Ovary (tissue), 9 donors: ENCODE measurements around the gene AUTS2. TPM values are rescaled to one million over a fixed set of nuclear protein-coding genes. Genes with fewer than 3 reads are reported as not detected.

Experiments
- DNase-seq, 5 donors: peaks; one replicate each; pipeline ENCODE4 v3.0.0-alpha.2; 2019 to 2020
- H3K27ac ChIP-seq, 2 donors: fragments of 200-600 bp; one replicate each; pipeline versions ENCODE4 v1.5.1 to v1.8.0; 2019 to 2022
- H3K27me3 ChIP-seq: fragments of 200-600 bp; one replicate; pipeline ENCODE4 v1.8.0; 2022
- H3K36me3 ChIP-seq: fragments of 200-600 bp; sonication (generic); one replicate; pipeline ENCODE4 v1.5.1; 2019
- H3K4me1 ChIP-seq: one replicate; pipeline ENCODE4 v1.8.1; 2013; ENCODE audit warnings: mild to moderate bottlenecking, moderate library complexity; ENCODE audit not compliant: insufficient read depth
- H3K4me3 ChIP-seq: fragments of 200-600 bp; sonication (generic); one replicate; pipeline ENCODE4 v1.5.1; 2017
- H3K9me3 ChIP-seq, 2 donors: fragments of 200-600 bp in 1 of 2; sonication (generic) in 1 of 2; one replicate each; pipeline versions ENCODE4 v1.5.1 to v1.8.1; 2013 to 2019; ENCODE audit warnings: mild to moderate bottlenecking in 1 of 2, moderate library complexity in 1 of 2
- EP300 ChIP-seq: sonication (generic); formaldehyde crosslinking; IDR thresholded peaks from one replicate; pipeline ENCODE4 v1.6.1; 2017; ENCODE audit warnings: antibody characterized with exemption
- POLR2A ChIP-seq: fragments of 450-650 bp; IDR thresholded peaks from one replicate; pipeline ENCODE4 v1.6.1; 2017; ENCODE audit warnings: antibody characterized with exemption, mild to moderate bottlenecking, moderate library complexity
- WGBS, 3 donors: extraction: QIAGEN DNeasy Blood & Tissue Kit in 1 of 3; methylation state at CpG; one replicate each; pipeline versions ENCODE4 v1.1.5 to v1.1.7; 2013 to 2017; 5-methylcytosine and 5-hydroxymethylcytosine counted together
- intact Hi-C, 4 donors: fragments of 100-400 bp; cut with DNase I; formaldehyde crosslinking; loops; one replicate each; pipeline versions ENCODE4 v1.11.0 to v1.15.1; 2022 to 2023
- polyA plus RNA-seq, 2 donors: library from polyadenylated mRNA; stranded (reverse); fragments of 200-250 nt in 1 of 2; fragments of 350-450 nt in 1 of 2; fragmentation: Illumina TruSeq in 1 of 2; extraction: RNeasy Lipid Tissue Mini Kit (QIAGEN cat#74804) in 1 of 2; gene quantifications; one replicate each; pipeline ENCODE4 v1.2.3, GENCODE V29; 2013 to 2014
- total RNA-seq, 7 donors: library from RNA; depleted of rRNA in 2 of 7; stranded (reverse); fragments of >200 nt in 2 of 7; fragmentation: NEBNext Ultra II Directional in 3 of 7; extraction: Animal tissue kit (Norgen Biotek cat#: 25700) in 3 of 7; gene quantifications; one replicate each; pipeline versions ENCODE4 v1.1.0 to v1.2.4, GENCODE V29; 2016 to 2023
- TF ChIP-seq, protein P1 (sequence below), 3 donors: fragments of 450-650 bp in 2 of 3; fragments of 200-600 bp in 1 of 3; IDR thresholded peaks; one replicate each; pipeline versions ENCODE4 v1.5.1 to v1.8.0; 2016 to 2022; ENCODE audit warnings: antibody characterized with exemption in 3 of 3, mild to moderate bottlenecking in 1 of 3
- donor health status: DM: no; HTN: no; CAD: no; lungs with moderate emphysema.
- donor health status: DM: no; HTN: no; CAD: no.
- donor health status: Bipolar disorder and iron deficiency.
- donor health status: DM: yes; HTN: yes; CAD: no.
- donor health status: DM: no; HTN: no; CAD: no.
- donor health status: DM: yes; HTN: yes; CAD: no.

The AUTS2 gene
- total and polyA plus RNA-seq, 9 donors, result 18.3 to 60.9 (median 44.9) TPM

DNA sequence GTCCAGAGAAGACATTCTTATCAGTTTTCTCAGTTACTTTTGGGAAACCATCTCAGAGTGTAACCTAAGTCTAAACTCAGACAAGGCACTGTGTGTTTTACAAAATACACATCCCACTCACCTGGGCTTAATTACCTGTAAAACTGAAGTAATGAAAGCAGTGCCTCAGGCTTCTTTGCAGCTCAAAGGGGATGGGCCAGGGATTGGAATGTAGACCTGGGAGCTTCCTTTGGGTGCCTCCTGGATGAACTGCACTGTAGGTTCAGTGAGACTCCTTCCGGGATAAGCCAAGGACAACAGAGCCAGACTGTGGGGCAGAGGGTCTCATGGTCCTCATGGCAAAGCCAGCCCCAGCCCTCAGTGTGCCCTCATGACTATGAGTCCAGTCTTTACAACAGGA is 861.3 kb downstream of the AUTS2 start:
- TF ChIP-seq EP300 (no peak), POLR2A (no peak)
- TF ChIP-seq, protein P1, sequence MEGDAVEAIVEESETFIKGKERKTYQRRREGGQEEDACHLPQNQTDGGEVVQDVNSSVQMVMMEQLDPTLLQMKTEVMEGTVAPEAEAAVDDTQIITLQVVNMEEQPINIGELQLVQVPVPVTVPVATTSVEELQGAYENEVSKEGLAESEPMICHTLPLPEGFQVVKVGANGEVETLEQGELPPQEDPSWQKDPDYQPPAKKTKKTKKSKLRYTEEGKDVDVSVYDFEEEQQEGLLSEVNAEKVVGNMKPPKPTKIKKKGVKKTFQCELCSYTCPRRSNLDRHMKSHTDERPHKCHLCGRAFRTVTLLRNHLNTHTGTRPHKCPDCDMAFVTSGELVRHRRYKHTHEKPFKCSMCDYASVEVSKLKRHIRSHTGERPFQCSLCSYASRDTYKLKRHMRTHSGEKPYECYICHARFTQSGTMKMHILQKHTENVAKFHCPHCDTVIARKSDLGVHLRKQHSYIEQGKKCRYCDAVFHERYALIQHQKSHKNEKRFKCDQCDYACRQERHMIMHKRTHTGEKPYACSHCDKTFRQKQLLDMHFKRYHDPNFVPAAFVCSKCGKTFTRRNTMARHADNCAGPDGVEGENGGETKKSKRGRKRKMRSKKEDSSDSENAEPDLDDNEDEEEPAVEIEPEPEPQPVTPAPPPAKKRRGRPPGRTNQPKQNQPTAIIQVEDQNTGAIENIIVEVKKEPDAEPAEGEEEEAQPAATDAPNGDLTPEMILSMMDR (IDR thresholded peaks at IDR 0.05), result no peak
- 95 to 100% (median 100%) methylated on average over 1 of the region's 1 CpG for WGBS, 3 donors
- no peaks in the 10 kb centered on the region for H3K36me3 ChIP-seq

GRCh38 chr7:70460071-70460470 is 861.8 kb downstream of the AUTS2 start:
- Histone ChIP-seq H3K27ac (no peak overlapping the region), H3K27me3 (no peaks in the 10 kb centered on the region), H3K9me3 (no peaks in the 10 kb centered on the region), H3K4me3 (no peak overlapping the region), H3K4me1 (peaks cover 3% of the 10 kb centered on the region), H3K36me3 (no peaks in the 10 kb centered on the region)
- WGBS, 3 donors, result 96% methylated on average over 10 of the region's 10 CpGs
- intact Hi-C loops, result no loop called here
- no peak for DNase-seq
- TF ChIP-seq, protein P1 (IDR thresholded peaks at IDR 0.05), result no peak

More for the DNA sequence above, 861.3 kb downstream of the AUTS2 start:
- DNase-seq, result no peak
- intact Hi-C loops, result no loop called here
- no peak overlapping the region for H3K27ac ChIP-seq
- H3K27me3 ChIP-seq, result no peaks in the 10 kb centered on the region
- H3K4me1 ChIP-seq, result peaks cover 3% of the 10 kb centered on the region
- H3K4me3 ChIP-seq, result no peak overlapping the region
- H3K9me3 ChIP-seq, result no peaks in the 10 kb centered on the region

GRCh38 chr7:70460562-70460961 is 862.3 kb downstream of the AUTS2 start:
- DNase-seq, result no peak
- Histone ChIP-seq H3K36me3 (no peaks in the 10 kb centered on the region), H3K27ac (no peak overlapping the region), H3K9me3 (no peaks in the 10 kb centered on the region), H3K4me1 (peaks cover 3% of the 10 kb centered on the region), H3K27me3 (no peaks in the 10 kb centered on the region), H3K4me3 (no peak overlapping the region)
- 94 to 99% (median 95%) methylated on average over 6 of the region's 6 CpGs for WGBS, 3 donors
- TF ChIP-seq, protein P1 (IDR thresholded peaks at IDR 0.05), result no peak
- TF ChIP-seq POLR2A (no peak), EP300 (no peak)
- intact Hi-C loops, result no loop called here

GRCh38 chr7:70463352-70463938 is 865.2 kb downstream of the AUTS2 start:
- no peaks in the 10 kb centered on the region for H3K9me3 ChIP-seq
- no peaks in the 10 kb centered on the region for H3K27me3 ChIP-seq
- WGBS, 3 donors, result 74 to 84% (median 75%) methylated on average over 5 of the region's 5 CpGs
- H3K36me3 ChIP-seq, result no peaks in the 10 kb centered on the region
- no peaks in the 10 kb centered on the region for H3K4me1 ChIP-seq
- H3K4me3 ChIP-seq, result no peak overlapping the region
- no peak for TF ChIP-seq EP300
- no peak for TF ChIP-seq POLR2A
- TF ChIP-seq, protein P1 (IDR thresholded peaks at IDR 0.05), result no peak
- H3K27ac ChIP-seq, result no peak overlapping the region
- no peak for DNase-seq
- intact Hi-C loops, result no loop called here
